Measurements from ENCODE around the gene NSD2. TPM values are rescaled to one million over a fixed set of nuclear protein-coding genes. Genes with fewer than 3 reads are reported as not detected.

NSD2 gene
- total RNA-seq, 6 experiments from 2014 or later: 65.2 to 121 (median 109) TPM

GRCh38 chr4:1862961-1863296 is 8.3 kb upstream of the NSD2 start:
- no peaks in the 10 kb centered on the region for H3K36me3 Mint-ChIP-seq (ENCODE audit: low read depth)
- peaks cover 10% of the 10 kb centered on the region for H3K4me1 Mint-ChIP-seq (ENCODE audit: low read depth)
- TF ChIP-seq CTCF (IDR thresholded peaks at IDR 0.05): no peak
- no peaks in the 10 kb centered on the region for H3K9me3 Mint-ChIP-seq
- H3K27ac Mint-ChIP-seq: no peak overlapping the region
- no peak overlapping the region for H3K4me3 Mint-ChIP-seq
- H3K27me3 Mint-ChIP-seq (ENCODE audit: insufficient read depth): peaks cover 5% of the 10 kb centered on the region
- DNase-seq: no peak

GRCh38 chr4:1863297-1864033 is 7.7 kb upstream of the NSD2 start:
- Mint-ChIP-seq H3K27ac (no peak overlapping the region), H3K4me3 (no peak overlapping the region), H3K4me1 (ENCODE audit: low read depth) (peaks cover 10% of the 10 kb centered on the region), H3K9me3 (no peaks in the 10 kb centered on the region), H3K27me3 (ENCODE audit: insufficient read depth) (peaks cover 5% of the 10 kb centered on the region), H3K36me3 (ENCODE audit: low read depth) (no peaks in the 10 kb centered on the region)
- DNase-seq: no peak
- no peak for TF ChIP-seq CTCF (IDR thresholded peaks at IDR 0.05)

- Mint-ChIP-seq H3K9me3 (no peaks in the 10 kb centered on the region), H3K36me3 (ENCODE audit: low read depth) (no peaks in the 10 kb centered on the region), H3K27me3 (ENCODE audit: insufficient read depth) (peaks cover 4% of the 10 kb centered on the region), H3K27ac (no peak overlapping the region), H3K4me3 (no peak overlapping the region), H3K4me1 (ENCODE audit: low read depth) (peaks cover 5% of the 10 kb centered on the region)
- no peak for TF ChIP-seq CTCF (IDR thresholded peaks at IDR 0.05)
- DNase-seq: no peak
Observed at GRCh38 chr4:1864076-1865008, 6.9 kb upstream of the NSD2 start.

- peaks cover 4% of the 10 kb centered on the region for H3K27me3 Mint-ChIP-seq (ENCODE audit: insufficient read depth)
- no peak for TF ChIP-seq CTCF (IDR thresholded peaks at IDR 0.05)
- no peaks in the 10 kb centered on the region for H3K9me3 Mint-ChIP-seq
- no peak overlapping the region for H3K4me3 Mint-ChIP-seq
- H3K36me3 Mint-ChIP-seq (ENCODE audit: low read depth): no peaks in the 10 kb centered on the region
- H3K4me1 Mint-ChIP-seq (ENCODE audit: low read depth): peaks cover 11% of the 10 kb centered on the region
- no peak overlapping the region for H3K27ac Mint-ChIP-seq
- DNase-seq: no peak
Observed at GRCh38 chr4:1866189-1866661, 5.0 kb upstream of the NSD2 start.

GRCh38 chr4:1868293-1868692 is 2.9 kb upstream of the NSD2 start:
- H3K36me3 Mint-ChIP-seq (ENCODE audit: low read depth): peaks cover 7% of the 10 kb centered on the region; the same call in 1 of the 2 replicates
- TF ChIP-seq CTCF (IDR thresholded peaks at IDR 0.05): no peak
- no peak overlapping the region for H3K4me3 Mint-ChIP-seq
- DNase-seq: no peak
- peaks cover 20% of the 10 kb centered on the region for H3K4me1 Mint-ChIP-seq (ENCODE audit: low read depth)
- H3K9me3 Mint-ChIP-seq: no peaks in the 10 kb centered on the region
- H3K27me3 Mint-ChIP-seq (ENCODE audit: insufficient read depth): peaks cover 4% of the 10 kb centered on the region; the same call in 1 of the 2 replicates
- H3K27ac Mint-ChIP-seq: no peak overlapping the region

All from HFFc6 (cell line).